Testis (tissue), 2 donors: ENCODE results near the gene ZGPAT.

Source experiments
- POLR2A ChIP-seq: fragments of 450-650 bp; IDR thresholded peaks from one replicate; pipeline ENCODE4 v1.6.1; 2017; ENCODE audit warnings: antibody characterized with exemption, mild to moderate bottlenecking, moderate library complexity
- TF ChIP-seq, protein P1 (sequence below), 3 experiments: fragments of 450-650 bp in 2 of 3; fragments of 200-600 bp in 1 of 3; sonication (generic) in 1 of 3; IDR thresholded peaks; one replicate each; pipeline ENCODE4 v1.5.1; 2016 to 2019; ENCODE audit warnings: antibody characterized with exemption in 3 of 3, mild to moderate bottlenecking in 2 of 3, moderate library complexity in 1 of 3

DNA sequence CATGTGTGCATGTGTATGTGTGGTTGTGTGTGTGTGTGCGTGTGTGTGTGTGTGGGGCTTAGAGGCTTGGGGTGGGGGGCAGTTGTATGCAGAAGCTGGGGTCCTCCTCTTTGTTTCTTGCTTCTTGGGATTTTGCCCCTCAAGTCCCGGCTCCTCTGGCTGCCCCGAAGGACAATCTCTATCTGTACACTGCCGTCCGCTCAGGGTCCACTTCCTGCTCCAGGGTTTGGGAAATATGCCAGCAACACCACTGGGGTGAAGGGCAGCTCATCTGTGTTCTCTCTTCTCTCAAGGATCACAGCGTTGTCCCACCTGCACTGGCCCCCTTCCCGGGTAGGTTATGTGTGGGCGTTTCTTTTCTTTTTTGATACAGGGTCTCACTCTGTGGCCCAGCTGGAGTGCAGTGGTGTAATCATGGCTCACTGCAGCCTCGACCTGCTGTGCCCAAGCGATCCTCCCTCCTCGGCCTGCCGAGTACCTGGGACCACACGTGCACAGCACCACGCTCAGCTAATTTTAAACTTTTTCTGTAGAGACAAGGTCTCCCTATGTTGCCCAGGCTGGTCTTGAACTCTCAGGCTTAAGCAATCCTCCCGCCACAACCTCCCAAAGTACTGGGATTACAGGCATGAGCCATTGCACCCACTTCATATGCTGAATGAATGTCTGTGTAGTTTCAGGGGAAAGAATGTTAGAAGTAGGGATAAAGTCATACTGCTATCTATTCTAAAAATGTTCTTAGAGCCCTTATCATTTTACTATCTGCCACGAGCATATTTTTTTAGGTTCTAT is 57.4 kb downstream of the ZGPAT start:
- TF ChIP-seq, protein P1, sequence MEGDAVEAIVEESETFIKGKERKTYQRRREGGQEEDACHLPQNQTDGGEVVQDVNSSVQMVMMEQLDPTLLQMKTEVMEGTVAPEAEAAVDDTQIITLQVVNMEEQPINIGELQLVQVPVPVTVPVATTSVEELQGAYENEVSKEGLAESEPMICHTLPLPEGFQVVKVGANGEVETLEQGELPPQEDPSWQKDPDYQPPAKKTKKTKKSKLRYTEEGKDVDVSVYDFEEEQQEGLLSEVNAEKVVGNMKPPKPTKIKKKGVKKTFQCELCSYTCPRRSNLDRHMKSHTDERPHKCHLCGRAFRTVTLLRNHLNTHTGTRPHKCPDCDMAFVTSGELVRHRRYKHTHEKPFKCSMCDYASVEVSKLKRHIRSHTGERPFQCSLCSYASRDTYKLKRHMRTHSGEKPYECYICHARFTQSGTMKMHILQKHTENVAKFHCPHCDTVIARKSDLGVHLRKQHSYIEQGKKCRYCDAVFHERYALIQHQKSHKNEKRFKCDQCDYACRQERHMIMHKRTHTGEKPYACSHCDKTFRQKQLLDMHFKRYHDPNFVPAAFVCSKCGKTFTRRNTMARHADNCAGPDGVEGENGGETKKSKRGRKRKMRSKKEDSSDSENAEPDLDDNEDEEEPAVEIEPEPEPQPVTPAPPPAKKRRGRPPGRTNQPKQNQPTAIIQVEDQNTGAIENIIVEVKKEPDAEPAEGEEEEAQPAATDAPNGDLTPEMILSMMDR (IDR thresholded peaks at IDR 0.05): no peak
- no peak for TF ChIP-seq POLR2A
